ENCODE data around the gene DDX19B. TPM values are rescaled to one million over a fixed set of nuclear protein-coding genes. Genes with fewer than 3 reads are reported as not detected.
"Not testable (repeated sequence)": the region's sequence is repeated elsewhere in the genome, so short reads cannot be mapped to it uniquely, and the experiment has no call there.

The DDX19B gene
- polyA plus RNA-seq, 2 of the 4 experiments (the other 2 are of a cell fraction) = 26.9 to 50.6 TPM

DNA sequence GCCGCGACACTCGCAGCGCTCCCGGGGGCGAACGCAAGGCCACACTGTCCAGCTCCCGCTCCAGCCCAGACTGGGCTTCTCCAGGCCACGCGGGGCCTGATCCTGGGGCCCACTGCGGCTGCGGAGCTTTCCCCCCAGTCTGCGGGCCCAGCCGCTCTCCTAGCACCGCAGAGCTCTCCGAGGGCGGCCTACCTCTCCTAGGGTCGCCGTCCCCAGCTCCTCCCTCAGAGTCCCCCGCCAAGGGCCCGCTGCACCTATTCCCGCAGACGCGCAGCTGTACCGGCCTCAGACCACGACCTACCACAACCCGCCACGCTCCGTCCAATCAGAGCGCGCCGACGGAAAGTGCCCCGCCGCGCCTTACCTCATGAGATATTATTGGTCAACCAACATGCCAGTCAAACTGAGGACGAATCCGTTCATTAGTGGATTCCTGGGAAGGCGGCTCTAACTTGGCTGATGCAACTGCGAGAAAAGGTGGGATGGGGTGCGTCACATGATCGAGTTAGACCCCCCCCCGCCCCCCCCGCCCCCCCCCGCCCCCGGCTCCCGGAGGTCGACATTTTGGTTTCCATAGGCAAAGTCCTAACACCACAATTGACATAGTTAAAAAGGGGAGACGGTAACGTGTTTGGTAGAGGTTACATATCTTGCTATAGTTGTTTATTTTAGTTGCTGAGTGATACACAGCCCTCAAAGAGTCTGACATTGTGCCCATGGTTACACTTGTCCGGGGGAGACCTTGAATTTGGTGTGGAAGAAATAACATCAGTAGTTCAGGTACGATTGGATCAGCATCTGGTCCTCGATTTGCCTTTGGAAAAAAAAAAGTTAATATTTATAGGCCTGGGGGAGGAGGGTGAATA is 9.5 kb upstream of the DDX19B start, which contains the start of gene AARS1 (continued):
- 0 out of 2 replicates have a peak, but pooled peaks have one; percentile 22 for TF ChIP-seq TFCP2L1 (CRISPR knock-in tag; IDR thresholded peaks at IDR 0.05)
- TF ChIP-seq NPAS2 (CRISPR knock-in tag; IDR thresholded peaks at IDR 0.05; ENCODE audit: borderline replicate concordance) = no peak
- TF ChIP-seq POLR2AphosphoS2 (conservative IDR thresholded peaks at IDR 0.05; ENCODE audit: low read length) = no peak
- TF ChIP-seq, protein P1, sequence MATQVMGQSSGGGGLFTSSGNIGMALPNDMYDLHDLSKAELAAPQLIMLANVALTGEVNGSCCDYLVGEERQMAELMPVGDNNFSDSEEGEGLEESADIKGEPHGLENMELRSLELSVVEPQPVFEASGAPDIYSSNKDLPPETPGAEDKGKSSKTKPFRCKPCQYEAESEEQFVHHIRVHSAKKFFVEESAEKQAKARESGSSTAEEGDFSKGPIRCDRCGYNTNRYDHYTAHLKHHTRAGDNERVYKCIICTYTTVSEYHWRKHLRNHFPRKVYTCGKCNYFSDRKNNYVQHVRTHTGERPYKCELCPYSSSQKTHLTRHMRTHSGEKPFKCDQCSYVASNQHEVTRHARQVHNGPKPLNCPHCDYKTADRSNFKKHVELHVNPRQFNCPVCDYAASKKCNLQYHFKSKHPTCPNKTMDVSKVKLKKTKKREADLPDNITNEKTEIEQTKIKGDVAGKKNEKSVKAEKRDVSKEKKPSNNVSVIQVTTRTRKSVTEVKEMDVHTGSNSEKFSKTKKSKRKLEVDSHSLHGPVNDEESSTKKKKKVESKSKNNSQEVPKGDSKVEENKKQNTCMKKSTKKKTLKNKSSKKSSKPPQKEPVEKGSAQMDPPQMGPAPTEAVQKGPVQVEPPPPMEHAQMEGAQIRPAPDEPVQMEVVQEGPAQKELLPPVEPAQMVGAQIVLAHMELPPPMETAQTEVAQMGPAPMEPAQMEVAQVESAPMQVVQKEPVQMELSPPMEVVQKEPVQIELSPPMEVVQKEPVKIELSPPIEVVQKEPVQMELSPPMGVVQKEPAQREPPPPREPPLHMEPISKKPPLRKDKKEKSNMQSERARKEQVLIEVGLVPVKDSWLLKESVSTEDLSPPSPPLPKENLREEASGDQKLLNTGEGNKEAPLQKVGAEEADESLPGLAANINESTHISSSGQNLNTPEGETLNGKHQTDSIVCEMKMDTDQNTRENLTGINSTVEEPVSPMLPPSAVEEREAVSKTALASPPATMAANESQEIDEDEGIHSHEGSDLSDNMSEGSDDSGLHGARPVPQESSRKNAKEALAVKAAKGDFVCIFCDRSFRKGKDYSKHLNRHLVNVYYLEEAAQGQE (IDR thresholded peaks at IDR 0.05) = peak; percentile 36; the same call in 1 of the 2 replicates
- TF ChIP-seq MAX (IDR thresholded peaks at IDR 0.05) = peak; percentile 86
- TF ChIP-seq CHD4 (IDR thresholded peaks at IDR 0.05; ENCODE audit: borderline replicate concordance) = no peak
- TF ChIP-seq JUN (IDR thresholded peaks at IDR 0.05) = peak; percentile 83 to 98
- no peak for TF ChIP-seq SREBF2 (IDR thresholded peaks at IDR 0.05)
- 0 out of 2 replicates have a peak, but pooled peaks have one; percentile 58 for TF ChIP-seq EHF (CRISPR knock-in tag; IDR thresholded peaks at IDR 0.05)
- TF ChIP-seq MAZ (IDR thresholded peaks at IDR 0.05; ENCODE audit: borderline replicate concordance, low read depth, low read length) = peak; percentile 86; the same call in 1 of the 2 replicates
- TF ChIP-seq HOXB5 (CRISPR knock-in tag; IDR thresholded peaks at IDR 0.05) = 0 out of 2 replicates have a peak, but pooled peaks have one; percentile 26
- TF ChIP-seq NR3C1 (IDR thresholded peaks at IDR 0.05) = no peak
- no peak for TF ChIP-seq FOXS1 (CRISPR knock-in tag; IDR thresholded peaks at IDR 0.05)
- 0 out of 2 replicates have a peak, but pooled peaks have one; percentile 53 for TF ChIP-seq RFX5 (IDR thresholded peaks at IDR 0.05)

DNA sequence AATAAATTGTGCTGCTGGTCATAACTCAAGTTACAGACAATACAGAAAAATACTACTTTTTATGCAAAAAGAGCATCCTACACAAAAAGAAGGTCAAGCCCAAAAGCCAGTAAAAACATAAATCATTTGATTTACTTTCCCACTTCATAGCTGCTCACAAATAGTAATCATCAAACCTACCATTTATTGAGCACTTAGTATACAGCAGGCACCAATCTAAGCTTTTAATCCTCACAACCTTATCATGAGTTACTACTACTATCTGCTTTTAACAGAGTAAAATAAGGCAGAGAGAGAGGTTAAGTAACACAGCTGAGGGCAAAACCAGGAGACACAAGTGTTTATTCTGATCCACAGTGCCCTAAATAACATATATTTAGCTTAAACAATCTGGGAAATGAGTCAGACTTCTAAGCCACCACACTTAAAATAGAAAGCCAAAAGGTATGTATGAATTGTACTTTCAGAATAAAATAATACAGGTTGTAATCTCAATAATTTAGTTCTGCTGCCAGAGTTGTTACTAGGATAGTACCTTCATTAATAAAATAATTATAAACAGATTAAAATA is 8.0 kb upstream of the DDX19B start:
- peaks cover 15% of the 10 kb centered on the region for H3K4me1 ChIP-seq
- DNase-seq (ENCODE audit: low read depth in 1 of 2, low spot score in 1 of 2) = no peak
- CTCF ChIA-PET = interaction anchor here (1.1 to 1.7 kb wide), 2 partner anchors 8 to 42 kb away, joined by 5 read pairs; partner anchors contain the start of gene DDX19B
- POLR2A ChIA-PET = no interaction called here
- H3K9me3 ChIP-seq = no peaks in the 10 kb centered on the region
- H3K27ac ChIP-seq = peak overlapping the region; percentile 89 to 95; a peak in 5 of 6 replicates
- H3K4me2 ChIP-seq = no peak overlapping the region
- no peak for TF ChIP-seq FOSL2 (IDR thresholded peaks at IDR 0.05)
- peak; percentile 4; the same call in 1 of the 2 replicates for TF ChIP-seq FOSL2 (CRISPR knock-in tag; IDR thresholded peaks at IDR 0.05)
- TF ChIP-seq ZFP36 (IDR thresholded peaks at IDR 0.05; ENCODE audit: borderline replicate concordance, partially characterized antibody) = no peak
- no peak overlapping the region for H3K4me3 ChIP-seq
- FAIRE-seq = no peak
- ATAC-seq = no peak

GRCh38 chr16:70292148-70292547 is 6.8 kb upstream of the DDX19B start:
- POLR2A ChIA-PET; DNase-seq (ENCODE audit: low read depth in 1 of 2, low spot score in 1 of 2); FAIRE-seq; H3K9me3 ChIP-seq; ATAC-seq; H3K4me2 ChIP-seq; H3K4me3 ChIP-seq; H3K4me1 ChIP-seq: not testable (repeated sequence)
- CTCF ChIA-PET = interaction anchor here (0.8 kb wide), 1 partner anchor 232 kb away, joined by 3 read pairs; no protein-coding TSS in a partner anchor
- peak overlapping the region in 1 of 2 experiments; percentile 35; a peak in 1 of 6 replicates for H3K27ac ChIP-seq
- 92% methylated on average over 11 of the region's 11 CpGs for WGBS (ENCODE audit: missing lambda C conversion rate)

Data from A549 (cell line).